ENCODE data around the gene LIG1.

DNA sequence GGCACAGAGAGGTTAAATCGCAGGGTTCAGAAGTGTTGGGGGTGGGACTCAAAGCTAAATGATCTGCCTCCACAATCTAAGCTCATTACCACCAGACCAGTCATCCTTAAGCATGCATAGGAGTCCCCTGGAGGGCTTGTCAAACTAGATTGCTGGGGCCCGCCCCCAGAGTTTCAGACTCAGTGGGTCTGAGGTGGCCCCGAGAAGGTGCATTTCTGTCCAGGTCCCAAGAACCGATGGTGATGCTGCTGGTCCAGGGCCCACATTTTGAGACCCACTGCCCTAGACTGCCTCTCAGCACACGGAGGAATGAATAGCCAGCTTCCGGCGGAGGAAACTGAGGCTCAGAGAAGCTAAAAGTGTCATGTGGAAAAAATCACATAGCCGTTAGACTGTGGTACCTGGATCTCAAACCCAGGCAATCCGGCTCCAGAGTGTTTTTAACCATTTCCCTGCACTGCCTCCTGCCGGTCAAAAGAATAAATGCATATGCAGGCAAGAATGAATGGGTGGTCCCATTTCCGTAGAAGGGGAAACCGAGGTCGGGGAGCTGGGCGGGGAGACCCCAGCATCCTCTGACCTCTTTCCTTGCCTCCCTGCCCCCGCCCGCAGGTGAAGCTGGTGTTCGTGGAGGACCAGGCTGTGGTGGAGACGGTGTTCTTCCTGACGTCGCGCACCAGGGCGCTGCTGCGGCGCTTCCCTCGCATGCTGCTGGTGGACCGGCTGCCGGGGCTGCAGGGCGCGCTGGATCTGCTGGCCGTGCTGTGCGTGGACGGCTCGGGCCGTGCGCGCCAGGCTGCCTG is 24.1 kb upstream of the LIG1 start:
- TF ChIP-seq, protein P1, sequence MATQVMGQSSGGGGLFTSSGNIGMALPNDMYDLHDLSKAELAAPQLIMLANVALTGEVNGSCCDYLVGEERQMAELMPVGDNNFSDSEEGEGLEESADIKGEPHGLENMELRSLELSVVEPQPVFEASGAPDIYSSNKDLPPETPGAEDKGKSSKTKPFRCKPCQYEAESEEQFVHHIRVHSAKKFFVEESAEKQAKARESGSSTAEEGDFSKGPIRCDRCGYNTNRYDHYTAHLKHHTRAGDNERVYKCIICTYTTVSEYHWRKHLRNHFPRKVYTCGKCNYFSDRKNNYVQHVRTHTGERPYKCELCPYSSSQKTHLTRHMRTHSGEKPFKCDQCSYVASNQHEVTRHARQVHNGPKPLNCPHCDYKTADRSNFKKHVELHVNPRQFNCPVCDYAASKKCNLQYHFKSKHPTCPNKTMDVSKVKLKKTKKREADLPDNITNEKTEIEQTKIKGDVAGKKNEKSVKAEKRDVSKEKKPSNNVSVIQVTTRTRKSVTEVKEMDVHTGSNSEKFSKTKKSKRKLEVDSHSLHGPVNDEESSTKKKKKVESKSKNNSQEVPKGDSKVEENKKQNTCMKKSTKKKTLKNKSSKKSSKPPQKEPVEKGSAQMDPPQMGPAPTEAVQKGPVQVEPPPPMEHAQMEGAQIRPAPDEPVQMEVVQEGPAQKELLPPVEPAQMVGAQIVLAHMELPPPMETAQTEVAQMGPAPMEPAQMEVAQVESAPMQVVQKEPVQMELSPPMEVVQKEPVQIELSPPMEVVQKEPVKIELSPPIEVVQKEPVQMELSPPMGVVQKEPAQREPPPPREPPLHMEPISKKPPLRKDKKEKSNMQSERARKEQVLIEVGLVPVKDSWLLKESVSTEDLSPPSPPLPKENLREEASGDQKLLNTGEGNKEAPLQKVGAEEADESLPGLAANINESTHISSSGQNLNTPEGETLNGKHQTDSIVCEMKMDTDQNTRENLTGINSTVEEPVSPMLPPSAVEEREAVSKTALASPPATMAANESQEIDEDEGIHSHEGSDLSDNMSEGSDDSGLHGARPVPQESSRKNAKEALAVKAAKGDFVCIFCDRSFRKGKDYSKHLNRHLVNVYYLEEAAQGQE (IDR thresholded peaks at IDR 0.05; ENCODE audit: insufficient read depth in 1 of 2, low read depth in 2 of 2, low read length in 1 of 2), result no peak
- TF ChIP-seq, protein P2, sequence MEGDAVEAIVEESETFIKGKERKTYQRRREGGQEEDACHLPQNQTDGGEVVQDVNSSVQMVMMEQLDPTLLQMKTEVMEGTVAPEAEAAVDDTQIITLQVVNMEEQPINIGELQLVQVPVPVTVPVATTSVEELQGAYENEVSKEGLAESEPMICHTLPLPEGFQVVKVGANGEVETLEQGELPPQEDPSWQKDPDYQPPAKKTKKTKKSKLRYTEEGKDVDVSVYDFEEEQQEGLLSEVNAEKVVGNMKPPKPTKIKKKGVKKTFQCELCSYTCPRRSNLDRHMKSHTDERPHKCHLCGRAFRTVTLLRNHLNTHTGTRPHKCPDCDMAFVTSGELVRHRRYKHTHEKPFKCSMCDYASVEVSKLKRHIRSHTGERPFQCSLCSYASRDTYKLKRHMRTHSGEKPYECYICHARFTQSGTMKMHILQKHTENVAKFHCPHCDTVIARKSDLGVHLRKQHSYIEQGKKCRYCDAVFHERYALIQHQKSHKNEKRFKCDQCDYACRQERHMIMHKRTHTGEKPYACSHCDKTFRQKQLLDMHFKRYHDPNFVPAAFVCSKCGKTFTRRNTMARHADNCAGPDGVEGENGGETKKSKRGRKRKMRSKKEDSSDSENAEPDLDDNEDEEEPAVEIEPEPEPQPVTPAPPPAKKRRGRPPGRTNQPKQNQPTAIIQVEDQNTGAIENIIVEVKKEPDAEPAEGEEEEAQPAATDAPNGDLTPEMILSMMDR (IDR thresholded peaks at IDR 0.05), result peak; percentile 73

Measured in Panc1 (cell line).